Suppressor macrophage treated with lipopolysaccharide for 4 hours (primary cell): Measurements from ENCODE around the gene TNNI3K.

Experiments used
- DNase-seq: peaks from one replicate; pipeline ENCODE4 v3.0.0-alpha.2; 2020

The TNNI3K gene

GRCh38 chr1:74395571-74395970 lies 160.4 kb downstream of the TNNI3K start:
- DNase-seq, result no peak

- DNase-seq, result no peak
Measured at GRCh38 chr1:74396462-74396861, 161.3 kb downstream of the TNNI3K start.

- no peak for DNase-seq
Measured at GRCh38 chr1:74396933-74397332, 161.7 kb downstream of the TNNI3K start.

GRCh38 chr1:74399249-74399648 lies 164.1 kb downstream of the TNNI3K start:
- DNase-seq, result no peak

DNA sequence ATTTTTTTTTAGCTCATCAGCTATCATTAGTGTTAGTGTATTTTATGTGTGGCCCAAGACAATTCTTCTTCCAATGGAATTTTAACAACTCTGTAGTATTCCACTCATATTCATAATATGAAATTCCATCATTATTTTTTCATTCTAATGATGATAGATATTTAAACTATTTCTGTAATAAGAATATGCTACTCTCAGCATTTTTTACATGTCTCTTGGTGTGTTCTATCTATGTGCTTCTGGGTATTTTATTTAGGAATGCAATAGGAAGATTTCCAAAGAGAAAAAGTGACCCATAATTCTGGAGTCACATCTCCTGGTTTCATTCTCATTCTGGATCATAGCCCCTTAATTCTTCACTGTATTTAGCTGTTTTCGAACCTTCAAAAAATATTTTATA lies 167.7 kb downstream of the TNNI3K start:
- DNase-seq, result no peak

- no peak for DNase-seq
Measured at GRCh38 chr1:74403606-74404005, 168.4 kb downstream of the TNNI3K start.

GRCh38 chr1:74406759-74407158 lies 171.6 kb downstream of the TNNI3K start:
- no peak for DNase-seq

GRCh38 chr1:74407902-74408301 lies 172.7 kb downstream of the TNNI3K start:
- DNase-seq, result no peak

- DNase-seq, result no peak
Measured at GRCh38 chr1:74412244-74412643, 177.1 kb downstream of the TNNI3K start.

DNA sequence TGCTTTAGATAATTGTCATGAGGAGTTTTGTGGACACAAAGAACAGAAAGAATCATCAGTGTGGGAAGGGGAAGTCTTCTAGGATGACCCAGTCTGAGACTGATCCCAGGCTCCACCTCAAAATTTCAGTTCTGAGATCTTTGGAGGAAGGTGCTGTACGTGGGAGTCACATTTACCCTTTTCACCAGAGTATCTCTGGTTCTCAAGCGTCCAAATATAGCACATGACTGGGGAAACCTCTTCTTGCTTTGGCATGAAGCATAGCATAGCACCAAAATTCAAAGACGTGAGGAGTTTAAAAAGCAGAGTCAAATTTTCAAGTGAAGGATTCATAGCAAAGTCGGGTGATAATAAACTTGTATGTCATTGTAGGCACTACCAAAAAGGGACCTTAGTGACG lies 180.7 kb downstream of the TNNI3K start:
- no peak for DNase-seq

DNA sequence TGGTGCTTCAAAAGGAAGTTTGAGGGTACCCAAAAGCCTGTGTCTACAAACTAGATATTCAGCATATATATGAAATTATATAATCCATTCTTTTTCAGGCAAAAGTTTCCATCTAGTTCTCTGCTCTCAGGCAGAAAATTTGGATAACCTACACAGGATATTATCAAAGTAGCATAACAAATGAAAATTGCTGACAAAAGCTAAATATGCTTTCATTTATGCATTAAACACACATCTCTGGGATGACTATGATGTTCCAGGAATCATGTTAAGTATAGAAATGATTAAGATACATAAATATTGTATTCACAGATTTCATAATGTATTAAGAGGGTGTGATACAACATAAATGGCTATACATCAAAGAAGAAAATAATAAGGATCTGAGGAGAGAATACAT lies 184.4 kb downstream of the TNNI3K start:
- no peak for DNase-seq

GRCh38 chr1:74420467-74420866 lies 185.3 kb downstream of the TNNI3K start:
- no peak for DNase-seq

GRCh38 chr1:74422421-74423292 lies 187.5 kb downstream of the TNNI3K start:
- DNase-seq, result no peak

DNA sequence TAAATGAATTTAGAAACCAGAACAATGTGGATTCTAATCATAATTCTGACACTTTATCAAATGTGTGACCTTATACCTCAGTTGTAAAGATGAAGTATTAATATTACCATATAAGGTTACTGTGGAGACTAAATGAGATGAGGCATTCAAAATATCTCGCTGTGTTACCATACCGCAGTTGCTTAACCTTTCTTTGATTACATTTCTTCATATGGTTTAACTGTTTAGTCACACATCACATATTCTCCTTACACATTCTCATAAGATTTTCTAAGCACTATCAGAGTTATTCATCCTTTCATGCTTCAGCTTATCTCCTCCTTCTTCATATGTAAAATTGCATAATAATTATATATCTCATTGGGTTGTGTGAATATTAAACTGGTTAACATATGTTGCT lies 188.3 kb downstream of the TNNI3K start:
- DNase-seq, result no peak

DNA sequence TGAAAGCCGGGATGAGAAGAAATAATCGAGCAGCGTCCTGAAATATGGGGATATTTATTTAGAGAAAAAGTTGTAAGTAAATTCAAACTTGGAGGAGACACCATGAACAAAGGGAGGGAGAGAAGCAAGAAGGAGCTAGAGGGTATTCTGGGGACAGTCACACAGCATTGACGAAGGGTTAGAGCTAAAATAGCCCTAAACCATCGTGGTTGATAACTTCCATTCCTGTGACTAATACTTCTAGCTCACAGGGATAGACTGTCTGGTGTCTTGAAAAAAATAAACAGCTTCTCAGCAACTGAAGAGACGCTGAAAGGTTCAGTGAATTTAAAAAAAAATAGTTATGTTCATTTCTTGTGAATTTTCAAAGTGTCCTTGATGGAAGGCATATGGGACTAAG lies 190.5 kb downstream of the TNNI3K start:
- DNase-seq, result no peak

DNA sequence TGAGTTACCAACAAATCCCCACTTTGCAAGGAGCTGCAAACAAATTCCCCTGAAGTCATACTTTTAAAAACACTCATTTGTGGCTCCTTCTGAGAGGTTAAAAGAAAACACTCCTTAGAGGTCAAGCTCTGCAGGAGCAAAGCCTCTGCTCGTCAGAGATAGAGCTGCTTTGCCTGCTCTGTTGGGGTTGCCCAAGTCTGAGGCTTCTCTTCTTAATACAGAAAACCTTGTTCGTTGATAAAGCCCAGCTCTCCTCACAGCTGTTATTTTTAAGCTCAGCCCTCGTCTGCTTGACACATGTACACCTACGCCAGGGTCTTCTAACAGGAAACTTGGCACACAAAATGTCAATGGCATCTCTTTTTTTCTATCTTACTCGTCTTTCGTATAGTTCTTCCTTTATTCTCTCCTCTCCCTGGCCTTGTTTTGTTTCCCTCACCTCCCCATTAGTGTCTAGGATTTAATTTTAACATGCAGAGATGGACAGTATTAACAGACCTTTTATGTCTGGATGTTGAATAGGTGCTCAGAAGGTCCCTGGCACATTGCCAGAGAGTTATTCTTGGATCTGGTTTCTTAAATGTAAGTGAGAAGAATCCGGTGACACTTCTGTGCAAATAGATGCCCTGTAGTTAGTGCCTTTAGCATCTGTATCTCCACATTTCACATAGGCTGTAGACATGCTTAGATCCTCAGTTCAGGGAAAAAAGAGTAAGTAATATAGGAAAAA lies 191.2 kb downstream of the TNNI3K start:
- no peak for DNase-seq

GRCh38 chr1:74427681-74428080 lies 192.5 kb downstream of the TNNI3K start:
- no peak for DNase-seq

GRCh38 chr1:74429580-74429979 lies 194.4 kb downstream of the TNNI3K start:
- DNase-seq, result no peak

GRCh38 chr1:74430342-74430934 lies 195.3 kb downstream of the TNNI3K start:
- no peak for DNase-seq

GRCh38 chr1:74431531-74431930 lies 196.3 kb downstream of the TNNI3K start:
- no peak for DNase-seq

DNA sequence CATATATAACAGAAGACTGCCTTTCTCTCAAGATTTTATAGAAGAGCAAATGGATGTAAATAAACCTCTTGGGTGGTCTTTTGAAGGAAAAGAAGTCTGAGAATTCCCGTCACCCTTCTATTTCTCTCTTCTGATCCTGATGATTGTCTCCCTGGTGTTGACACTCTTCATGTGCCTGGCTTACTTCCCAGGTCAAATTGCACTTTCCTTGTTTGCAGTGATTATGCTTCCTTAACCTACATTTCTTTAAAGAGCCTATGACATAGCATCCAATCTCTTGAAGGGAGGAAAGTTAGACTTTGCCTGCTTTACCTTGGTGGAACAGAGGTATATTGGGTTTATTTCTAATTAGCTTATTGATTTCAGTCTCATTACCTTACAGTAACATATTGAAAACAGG lies 197.1 kb downstream of the TNNI3K start:
- no peak for DNase-seq

DNA sequence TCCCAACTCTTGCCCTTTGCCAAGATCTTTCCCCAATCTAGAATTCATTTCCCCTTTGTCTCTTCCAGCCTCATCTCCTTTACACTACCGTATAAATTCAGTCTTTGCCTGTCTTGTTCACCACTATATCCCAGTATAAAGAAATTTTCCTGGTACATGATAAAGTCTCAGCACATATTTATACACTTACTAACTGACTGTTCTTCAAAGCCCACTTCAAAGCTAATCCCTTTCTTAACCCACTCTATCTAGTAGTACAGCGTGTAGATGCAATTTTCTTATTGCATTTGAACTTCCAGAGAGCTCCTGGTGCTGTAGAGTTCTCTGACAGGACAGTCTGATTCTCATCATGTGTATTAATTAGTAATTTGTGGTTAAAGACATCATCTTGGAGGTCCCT lies 199.1 kb downstream of the TNNI3K start:
- DNase-seq, result no peak

DNA sequence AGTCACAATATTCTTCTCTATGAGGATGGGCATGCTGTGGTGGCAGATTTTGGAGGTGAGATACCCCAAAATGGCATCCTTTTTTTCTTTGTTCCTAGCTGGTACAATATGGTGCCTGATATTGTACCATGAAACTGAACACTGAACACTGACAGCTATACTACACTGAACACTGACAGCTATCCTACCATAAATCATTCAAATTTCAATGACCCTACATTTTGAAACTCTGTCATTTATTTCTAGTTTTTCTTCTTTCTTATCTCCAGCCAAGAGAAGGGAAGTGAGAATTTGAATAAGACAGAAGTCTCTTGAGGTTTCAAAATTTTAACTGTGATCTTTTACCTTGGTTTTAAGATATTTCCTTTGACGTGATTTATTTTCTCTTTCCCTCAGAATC lies 200.9 kb downstream of the TNNI3K start:
- no peak for DNase-seq

- no peak for DNase-seq
Measured at GRCh38 chr1:74437035-74437434, 201.8 kb downstream of the TNNI3K start.
